ENCODE measurements around the gene NCOA1. TPM values are rescaled to one million over a fixed set of nuclear protein-coding genes. Genes with fewer than 3 reads are reported as not detected.
A peak's percentile ranks its signal among the peaks of the same experiment; 100 is the strongest.

The NCOA1 gene
- total and polyA plus RNA-seq, 4 experiments from 2014 or later: 5.9 to 46.2 (median 34.8) TPM

DNA sequence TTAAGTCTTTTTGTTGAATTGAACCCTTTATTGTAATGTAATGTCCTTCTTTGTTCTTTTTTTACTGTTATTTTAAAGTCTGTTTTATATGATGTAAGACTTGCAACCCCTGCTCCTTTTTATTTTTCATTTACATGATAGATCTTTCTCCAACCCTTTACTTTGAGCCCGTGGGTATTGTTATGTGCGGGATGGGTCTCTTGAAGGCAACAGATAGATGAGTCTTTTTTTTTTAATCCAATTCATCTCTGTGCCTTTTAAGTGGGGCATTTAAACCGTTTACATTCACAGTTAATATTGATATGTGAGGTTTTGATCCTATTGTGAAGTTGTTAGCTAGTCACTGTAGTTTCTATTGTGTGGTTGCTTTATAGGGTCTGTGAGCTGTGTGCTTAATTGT, 120.6 kb downstream of the NCOA1 start:
- CTCF ChIA-PET (ENCODE audit: partially characterized antibody): interaction anchor here (2.2 kb wide), 1 partner anchor 216 kb away, joined by 18 read pairs; no protein-coding TSS in a partner anchor
- H3K27me3 Mint-ChIP-seq: no peaks in the 10 kb centered on the region

DNA sequence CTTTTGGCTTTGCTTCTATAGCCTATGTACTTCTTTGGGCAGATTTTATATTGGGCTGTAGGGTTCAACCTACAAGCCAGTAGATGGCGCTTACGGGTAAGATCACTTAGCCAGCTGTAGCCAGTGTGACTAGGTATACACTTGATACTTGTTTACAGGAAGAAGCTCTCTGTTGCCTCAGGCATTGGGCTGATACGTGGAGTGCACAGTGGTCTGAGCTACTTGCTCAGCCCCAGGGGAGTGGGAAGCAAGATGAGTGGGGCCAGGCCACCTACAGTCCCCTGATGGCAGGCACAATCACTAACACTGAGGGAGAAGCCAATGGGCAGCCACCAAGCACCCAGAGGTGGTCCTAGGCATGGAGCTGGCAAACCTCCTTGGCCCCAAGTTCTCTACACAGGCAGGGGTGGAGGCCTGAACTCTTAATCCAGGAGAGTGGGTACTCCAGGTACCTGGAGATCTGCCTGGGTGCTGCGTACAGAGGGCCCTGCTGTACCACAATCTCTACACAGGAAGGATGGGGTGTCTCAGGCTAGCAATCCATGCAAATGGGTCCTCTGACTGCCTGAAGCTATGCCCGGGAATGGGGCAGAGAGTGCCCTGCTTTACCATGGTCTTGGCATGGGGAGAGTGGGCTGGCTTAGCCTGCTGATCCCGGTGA, 122.2 kb downstream of the NCOA1 start:
- Histone ChIP-seq H3K9me3 (ENCODE audit: control insufficient read depth in 1 of 2, low read length in 2 of 2) (no peaks in the 10 kb centered on the region), H3K27ac (ENCODE audit: low read depth, low read length) (no peak overlapping the region), H3K4me1 (ENCODE audit: insufficient read depth, low read length) (peaks cover 9% of the 10 kb centered on the region), H3K4me3 (ENCODE audit: low read length in 2 of 2) (no peak overlapping the region), H3K27me3 (ENCODE audit: insufficient read depth, low read length) (no peaks in the 10 kb centered on the region), H3K36me3 (ENCODE audit: insufficient read depth, low read length) (no peaks in the 10 kb centered on the region)
- CTCF ChIA-PET (ENCODE audit: partially characterized antibody): interaction anchor here (0.6 to 2.2 kb wide), 2 partner anchors 182 to 214 kb away, joined by 3 to 18 read pairs; no protein-coding TSS in a partner anchor
- H3K4me3 Mint-ChIP-seq: no peak overlapping the region
- H3K36me3 Mint-ChIP-seq: peaks cover 9 to 27% of the 10 kb centered on the region in 2 donors
- H3K27ac Mint-ChIP-seq: peak overlapping the region in 3 of 7 donors; percentile 65 to 88 (median 84)
- peaks cover 0 to 25% (median 18%) of the 10 kb centered on the region in 8 donors for H3K9me3 Mint-ChIP-seq
- no peaks in the 10 kb centered on the region for H3K27me3 Mint-ChIP-seq
- peak in 4 of 5 donors; percentile 7 to 24 (median 20) for DNase-seq
- peaks cover 12 to 33% (median 21%) of the 10 kb centered on the region in 4 donors for H3K4me1 Mint-ChIP-seq
- intact Hi-C loops (cut with micrococcal nuclease): no loop called here
- POLR2A ChIA-PET (ENCODE audit: partially characterized antibody): interaction anchor here (1.0 kb wide), 1 partner anchor 214 kb away, joined by 3 read pairs; no protein-coding TSS in a partner anchor

More for the DNA sequence above, 120.6 kb downstream of the NCOA1 start:
- Histone ChIP-seq H3K9me3 (ENCODE audit: control insufficient read depth in 1 of 2, low read length in 2 of 2) (no peaks in the 10 kb centered on the region), H3K36me3 (ENCODE audit: insufficient read depth, low read length) (no peaks in the 10 kb centered on the region), H3K4me1 (ENCODE audit: insufficient read depth, low read length) (peaks cover 9% of the 10 kb centered on the region), H3K27ac (ENCODE audit: low read depth, low read length) (no peak overlapping the region), H3K4me3 (ENCODE audit: low read length in 2 of 2) (no peak overlapping the region), H3K27me3 (ENCODE audit: insufficient read depth, low read length) (no peaks in the 10 kb centered on the region)
- H3K4me3 Mint-ChIP-seq: no peak overlapping the region
- intact Hi-C loops (cut with micrococcal nuclease): no loop called here
- no peak for DNase-seq
- peaks cover 13 to 29% (median 22%) of the 10 kb centered on the region in 4 donors for H3K4me1 Mint-ChIP-seq
- POLR2A ChIA-PET (ENCODE audit: partially characterized antibody): interaction anchor here (1.3 kb wide), 1 partner anchor 120 kb away, joined by 3 read pairs; the partner anchor contains the start of gene NCOA1
- no peak overlapping the region for H3K27ac Mint-ChIP-seq
- H3K9me3 Mint-ChIP-seq: peaks cover 0 to 33% (median 21%) of the 10 kb centered on the region in 8 donors
- peaks cover 11 to 31% of the 10 kb centered on the region in 2 donors for H3K36me3 Mint-ChIP-seq

GRCh38 chr2:24616616-24617015, 125.6 kb downstream of the NCOA1 start:
- peaks cover 10 to 24% (median 19%) of the 10 kb centered on the region in 4 donors for H3K4me1 Mint-ChIP-seq
- Histone ChIP-seq H3K27ac (ENCODE audit: low read depth, low read length) (no peak overlapping the region), H3K4me3 (ENCODE audit: low read length in 2 of 2) (no peak overlapping the region), H3K27me3 (ENCODE audit: insufficient read depth, low read length) (no peaks in the 10 kb centered on the region), H3K36me3 (ENCODE audit: insufficient read depth, low read length) (no peaks in the 10 kb centered on the region), H3K4me1 (ENCODE audit: insufficient read depth, low read length) (peaks cover 9% of the 10 kb centered on the region), H3K9me3 (ENCODE audit: control insufficient read depth in 1 of 2, low read length in 2 of 2) (no peaks in the 10 kb centered on the region)
- intact Hi-C loops (cut with micrococcal nuclease): no loop called here
- no peak overlapping the region for H3K27ac Mint-ChIP-seq
- no peak for DNase-seq
- CTCF ChIA-PET (ENCODE audit: partially characterized antibody): no interaction called here
- POLR2A ChIA-PET (ENCODE audit: partially characterized antibody): no interaction called here
- H3K4me3 Mint-ChIP-seq: no peak overlapping the region
- H3K9me3 Mint-ChIP-seq: peaks cover 0 to 17% (median 9%) of the 10 kb centered on the region in 8 donors
- H3K27me3 Mint-ChIP-seq: no peaks in the 10 kb centered on the region
- peaks cover 4 to 13% of the 10 kb centered on the region in 2 donors for H3K36me3 Mint-ChIP-seq

GRCh38 chr2:24617424-24617823, 126.4 kb downstream of the NCOA1 start:
- H3K4me1 ChIP-seq (ENCODE audit: insufficient read depth, low read length): peaks cover 9% of the 10 kb centered on the region
- Mint-ChIP-seq H3K27ac (no peak overlapping the region), H3K4me3 (no peak overlapping the region), H3K36me3 (peaks cover 4 to 8% of the 10 kb centered on the region in 2 donors), H3K27me3 (no peaks in the 10 kb centered on the region), H3K4me1 (peaks cover 12 to 31% (median 24%) of the 10 kb centered on the region in 4 donors), H3K9me3 (peaks cover 0 to 9% (median 2%) of the 10 kb centered on the region in 8 donors)
- H3K27ac ChIP-seq (ENCODE audit: low read depth, low read length): no peak overlapping the region
- H3K4me3 ChIP-seq (ENCODE audit: low read length in 2 of 2): no peak overlapping the region
- ChIA-PET POLR2A (ENCODE audit: partially characterized antibody) (no interaction called here), CTCF (ENCODE audit: partially characterized antibody) (no interaction called here)
- no peaks in the 10 kb centered on the region for H3K36me3 ChIP-seq (ENCODE audit: insufficient read depth, low read length)
- no peaks in the 10 kb centered on the region for H3K9me3 ChIP-seq (ENCODE audit: control insufficient read depth in 1 of 2, low read length in 2 of 2)
- intact Hi-C loops (cut with micrococcal nuclease): no loop called here
- no peaks in the 10 kb centered on the region for H3K27me3 ChIP-seq (ENCODE audit: insufficient read depth, low read length)
- DNase-seq: no peak

- Mint-ChIP-seq H3K4me3 (no peak overlapping the region), H3K27ac (no peak overlapping the region), H3K4me1 (peaks cover 14 to 32% (median 24%) of the 10 kb centered on the region in 4 donors), H3K36me3 (peaks cover 1% of the 10 kb centered on the region in 2 donors), H3K27me3 (no peaks in the 10 kb centered on the region), H3K9me3 (peaks cover 0 to 1% (median 0%) of the 10 kb centered on the region in 8 donors)
- Histone ChIP-seq H3K36me3 (ENCODE audit: insufficient read depth, low read length) (no peaks in the 10 kb centered on the region), H3K4me3 (ENCODE audit: low read length in 2 of 2) (no peak overlapping the region), H3K9me3 (ENCODE audit: control insufficient read depth in 1 of 2, low read length in 2 of 2) (no peaks in the 10 kb centered on the region), H3K27ac (ENCODE audit: low read depth, low read length) (no peak overlapping the region), H3K4me1 (ENCODE audit: insufficient read depth, low read length) (peaks cover 6% of the 10 kb centered on the region), H3K27me3 (ENCODE audit: insufficient read depth, low read length) (no peaks in the 10 kb centered on the region)
- intact Hi-C loops (cut with micrococcal nuclease): no loop called here
- CTCF ChIA-PET (ENCODE audit: partially characterized antibody): no interaction called here
- POLR2A ChIA-PET (ENCODE audit: partially characterized antibody): no interaction called here
- no peak for DNase-seq
Measured at GRCh38 chr2:24618144-24618543, 127.1 kb downstream of the NCOA1 start.

GRCh38 chr2:24618680-24619079, 127.6 kb downstream of the NCOA1 start:
- Mint-ChIP-seq H3K27ac (no peak overlapping the region), H3K27me3 (no peaks in the 10 kb centered on the region), H3K9me3 (no peaks in the 10 kb centered on the region), H3K36me3 (no peaks in the 10 kb centered on the region), H3K4me3 (no peak overlapping the region), H3K4me1 (peaks cover 10 to 27% (median 23%) of the 10 kb centered on the region in 4 donors)
- no peak overlapping the region for H3K27ac ChIP-seq (ENCODE audit: low read depth, low read length)
- DNase-seq: no peak
- intact Hi-C loops (cut with micrococcal nuclease): no loop called here
- H3K27me3 ChIP-seq (ENCODE audit: insufficient read depth, low read length): no peaks in the 10 kb centered on the region
- peaks cover under 1% of the 10 kb centered on the region for H3K4me1 ChIP-seq (ENCODE audit: insufficient read depth, low read length)
- no peaks in the 10 kb centered on the region for H3K9me3 ChIP-seq (ENCODE audit: control insufficient read depth in 1 of 2, low read length in 2 of 2)
- ChIA-PET POLR2A (ENCODE audit: partially characterized antibody) (no interaction called here), CTCF (ENCODE audit: partially characterized antibody) (no interaction called here)
- no peaks in the 10 kb centered on the region for H3K36me3 ChIP-seq (ENCODE audit: insufficient read depth, low read length)
- no peak overlapping the region for H3K4me3 ChIP-seq (ENCODE audit: low read length in 2 of 2)

- Mint-ChIP-seq H3K27ac (no peak overlapping the region), H3K9me3 (no peaks in the 10 kb centered on the region), H3K4me3 (no peak overlapping the region), H3K4me1 (peaks cover 19 to 41% (median 29%) of the 10 kb centered on the region in 4 donors), H3K36me3 (no peaks in the 10 kb centered on the region), H3K27me3 (no peaks in the 10 kb centered on the region)
- DNase-seq: no peak
- intact Hi-C loops (cut with micrococcal nuclease): no loop called here
- Histone ChIP-seq H3K4me1 (ENCODE audit: insufficient read depth, low read length) (peaks cover 8% of the 10 kb centered on the region), H3K4me3 (ENCODE audit: low read length in 2 of 2) (no peak overlapping the region), H3K27me3 (ENCODE audit: insufficient read depth, low read length) (no peaks in the 10 kb centered on the region), H3K27ac (ENCODE audit: low read depth, low read length) (no peak overlapping the region), H3K9me3 (ENCODE audit: control insufficient read depth in 1 of 2, low read length in 2 of 2) (no peaks in the 10 kb centered on the region), H3K36me3 (ENCODE audit: insufficient read depth, low read length) (no peaks in the 10 kb centered on the region)
- ChIA-PET CTCF (ENCODE audit: partially characterized antibody) (no interaction called here), POLR2A (ENCODE audit: partially characterized antibody) (no interaction called here)
Measured at GRCh38 chr2:24620936-24621335, 129.9 kb downstream of the NCOA1 start.

Data from CD4-positive, alpha-beta memory T cell (primary cell).